Measurements from ENCODE around the gene LY86. TPM values are rescaled to one million over a fixed set of nuclear protein-coding genes. Genes with fewer than 3 reads are reported as not detected.

LY86 gene
- total RNA-seq, 4 donors from 2014 or later, result 1.2 to 2.8 TPM; not detected in 2

DNA sequence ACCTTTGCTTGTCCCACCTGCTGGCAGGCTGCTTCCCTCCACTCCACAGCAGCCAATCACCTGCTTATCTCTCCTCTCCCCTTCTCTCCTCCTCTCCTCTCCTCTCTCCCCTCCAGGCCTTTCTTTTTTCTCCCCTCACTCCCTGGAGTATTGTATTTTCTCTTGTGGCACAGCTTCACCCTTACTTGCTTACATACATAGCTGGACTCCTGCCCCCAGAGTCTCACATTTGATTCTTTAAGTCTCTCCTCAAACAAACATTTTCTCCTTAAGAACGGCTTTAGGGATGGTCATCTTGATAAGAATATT, 3.6 kb upstream of the LY86 start:
- WGBS, 2 donors, result 60 to 78% methylated on average over 1 of the region's 1 CpG
- Histone ChIP-seq H3K4me1 (peaks cover 15 to 30% of the 10 kb centered on the region in 2 donors), H3K4me3 (replicated peaks in 1 of 3) (no peak overlapping the region), H3K9me3 (no peaks in the 10 kb centered on the region), H3K27me3 (no peaks in the 10 kb centered on the region), H3K27ac (no peak overlapping the region), H3K36me3 (no peaks in the 10 kb centered on the region)
- intact Hi-C loops (cut with DNase I), result no loop called here
- no peak for TF ChIP-seq POLR2A (IDR thresholded peaks at IDR 0.05)
- TF ChIP-seq, protein P1, sequence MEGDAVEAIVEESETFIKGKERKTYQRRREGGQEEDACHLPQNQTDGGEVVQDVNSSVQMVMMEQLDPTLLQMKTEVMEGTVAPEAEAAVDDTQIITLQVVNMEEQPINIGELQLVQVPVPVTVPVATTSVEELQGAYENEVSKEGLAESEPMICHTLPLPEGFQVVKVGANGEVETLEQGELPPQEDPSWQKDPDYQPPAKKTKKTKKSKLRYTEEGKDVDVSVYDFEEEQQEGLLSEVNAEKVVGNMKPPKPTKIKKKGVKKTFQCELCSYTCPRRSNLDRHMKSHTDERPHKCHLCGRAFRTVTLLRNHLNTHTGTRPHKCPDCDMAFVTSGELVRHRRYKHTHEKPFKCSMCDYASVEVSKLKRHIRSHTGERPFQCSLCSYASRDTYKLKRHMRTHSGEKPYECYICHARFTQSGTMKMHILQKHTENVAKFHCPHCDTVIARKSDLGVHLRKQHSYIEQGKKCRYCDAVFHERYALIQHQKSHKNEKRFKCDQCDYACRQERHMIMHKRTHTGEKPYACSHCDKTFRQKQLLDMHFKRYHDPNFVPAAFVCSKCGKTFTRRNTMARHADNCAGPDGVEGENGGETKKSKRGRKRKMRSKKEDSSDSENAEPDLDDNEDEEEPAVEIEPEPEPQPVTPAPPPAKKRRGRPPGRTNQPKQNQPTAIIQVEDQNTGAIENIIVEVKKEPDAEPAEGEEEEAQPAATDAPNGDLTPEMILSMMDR (IDR thresholded peaks at IDR 0.05), result no peak
- DNase-seq, result no peak

DNA sequence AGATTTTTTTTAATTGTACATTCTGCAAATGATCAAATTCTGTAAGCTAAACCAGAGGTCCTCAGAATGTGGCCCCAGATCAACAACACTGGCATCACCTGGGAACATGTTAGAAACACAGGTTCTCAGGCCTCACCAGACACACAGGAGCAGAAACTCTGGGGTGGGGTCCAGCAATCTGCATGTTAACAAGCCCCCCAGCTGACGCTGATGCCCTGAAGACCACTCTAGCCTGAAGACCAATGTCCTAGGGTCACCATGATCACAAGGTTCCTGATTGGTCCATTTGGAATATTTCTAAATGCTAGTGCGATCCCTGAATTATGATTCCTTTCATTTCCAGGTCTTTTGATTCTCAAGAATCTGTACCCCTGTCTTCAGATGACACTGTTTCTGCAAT, 2.4 kb upstream of the LY86 start:
- WGBS, 2 donors, result 64 to 97% methylated on average over 2 of the region's 2 CpGs
- Histone ChIP-seq H3K9me3 (no peaks in the 10 kb centered on the region), H3K27ac (no peak overlapping the region), H3K36me3 (no peaks in the 10 kb centered on the region), H3K4me1 (peaks cover 15 to 25% of the 10 kb centered on the region in 2 donors), H3K27me3 (no peaks in the 10 kb centered on the region), H3K4me3 (replicated peaks in 1 of 3) (no peak overlapping the region)
- DNase-seq, result no peak
- intact Hi-C loops (cut with DNase I), result no loop called here
- no peak for TF ChIP-seq POLR2A (IDR thresholded peaks at IDR 0.05)
- TF ChIP-seq, protein P1 (IDR thresholded peaks at IDR 0.05), result no peak

DNA sequence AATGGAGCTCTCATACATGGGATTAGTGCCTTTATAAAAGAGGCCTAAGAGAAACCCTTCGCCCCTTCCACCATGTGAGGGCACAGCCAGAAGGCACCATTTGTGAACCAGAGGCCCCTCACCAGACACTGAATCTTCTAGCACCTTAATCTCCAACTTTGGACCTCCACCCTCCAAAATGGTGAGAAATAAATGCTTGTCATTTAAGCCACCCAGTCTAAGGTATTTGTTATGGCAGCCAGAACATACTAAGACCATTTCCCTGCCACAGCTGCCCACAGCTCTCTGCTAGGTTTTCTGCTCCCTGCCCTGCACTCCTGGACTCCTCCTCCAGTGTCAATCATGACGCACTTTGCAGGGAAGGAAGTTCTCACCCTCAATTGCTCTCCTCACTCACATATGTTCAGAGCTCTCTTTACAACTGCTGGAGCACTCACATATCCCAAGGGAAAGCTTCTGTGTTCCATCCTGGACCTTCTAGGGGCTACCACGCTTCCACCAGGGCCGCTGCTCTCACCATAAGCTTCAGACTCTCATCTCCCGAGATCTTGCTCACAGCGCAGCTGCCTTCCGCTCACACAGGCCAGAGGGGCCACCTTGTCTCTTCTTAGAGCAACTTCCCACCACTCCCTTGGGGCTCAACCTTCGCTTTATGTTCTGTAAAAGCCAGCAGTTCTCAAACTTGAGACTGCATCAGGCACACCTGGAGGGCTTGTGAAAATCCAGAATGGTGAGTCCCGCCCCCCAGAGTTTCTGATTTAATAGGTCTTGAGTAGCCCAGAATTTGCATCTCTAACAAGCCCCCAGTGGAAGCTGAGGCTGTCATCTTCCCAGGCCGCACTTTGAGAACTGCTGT, 1.6 kb upstream of the LY86 start:
- no peak overlapping the region for H3K4me3 ChIP-seq (replicated peaks in 1 of 3)
- 93 to 98% methylated on average over 10 of the region's 10 CpGs for WGBS, 2 donors
- no peak overlapping the region for H3K27ac ChIP-seq
- H3K36me3 ChIP-seq, result no peaks in the 10 kb centered on the region
- H3K27me3 ChIP-seq, result no peaks in the 10 kb centered on the region
- no peaks in the 10 kb centered on the region for H3K9me3 ChIP-seq
- TF ChIP-seq POLR2A (IDR thresholded peaks at IDR 0.05), result no peak
- TF ChIP-seq, protein P1 (IDR thresholded peaks at IDR 0.05), result no peak
- no peak for DNase-seq
- peaks cover 11 to 18% of the 10 kb centered on the region in 2 donors for H3K4me1 ChIP-seq
- intact Hi-C loops (cut with DNase I), result no loop called here

DNA sequence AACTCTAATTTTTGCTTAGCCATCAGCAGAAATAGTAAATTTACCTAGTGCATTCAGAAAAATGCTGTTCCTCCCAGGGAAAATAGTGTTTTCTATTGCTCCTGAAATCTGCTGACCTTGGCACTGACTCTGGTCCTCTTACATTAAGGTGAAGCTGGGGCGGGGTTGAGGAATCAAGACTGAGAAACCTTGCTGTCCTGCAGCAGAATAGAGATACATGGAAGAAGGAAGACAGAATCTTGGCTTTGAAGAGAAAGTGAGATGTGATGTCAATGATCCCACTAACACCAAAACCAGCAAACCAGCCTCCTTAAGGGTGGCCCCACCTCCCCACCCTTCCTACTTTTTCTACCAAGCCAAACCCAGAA, 840 bp upstream of the LY86 start:
- no peak overlapping the region for H3K27ac ChIP-seq
- WGBS, 2 donors, result 82 to 94% methylated on average over 1 of the region's 1 CpG
- TF ChIP-seq, protein P1 (IDR thresholded peaks at IDR 0.05), result no peak
- TF ChIP-seq POLR2A (IDR thresholded peaks at IDR 0.05), result no peak
- H3K9me3 ChIP-seq, result no peaks in the 10 kb centered on the region
- no peak overlapping the region for H3K4me3 ChIP-seq (replicated peaks in 1 of 3)
- H3K36me3 ChIP-seq, result no peaks in the 10 kb centered on the region
- H3K4me1 ChIP-seq, result peaks cover 3 to 14% of the 10 kb centered on the region in 2 donors
- no peak for DNase-seq
- H3K27me3 ChIP-seq, result no peaks in the 10 kb centered on the region
- intact Hi-C loops (cut with DNase I), result no loop called here

DNA sequence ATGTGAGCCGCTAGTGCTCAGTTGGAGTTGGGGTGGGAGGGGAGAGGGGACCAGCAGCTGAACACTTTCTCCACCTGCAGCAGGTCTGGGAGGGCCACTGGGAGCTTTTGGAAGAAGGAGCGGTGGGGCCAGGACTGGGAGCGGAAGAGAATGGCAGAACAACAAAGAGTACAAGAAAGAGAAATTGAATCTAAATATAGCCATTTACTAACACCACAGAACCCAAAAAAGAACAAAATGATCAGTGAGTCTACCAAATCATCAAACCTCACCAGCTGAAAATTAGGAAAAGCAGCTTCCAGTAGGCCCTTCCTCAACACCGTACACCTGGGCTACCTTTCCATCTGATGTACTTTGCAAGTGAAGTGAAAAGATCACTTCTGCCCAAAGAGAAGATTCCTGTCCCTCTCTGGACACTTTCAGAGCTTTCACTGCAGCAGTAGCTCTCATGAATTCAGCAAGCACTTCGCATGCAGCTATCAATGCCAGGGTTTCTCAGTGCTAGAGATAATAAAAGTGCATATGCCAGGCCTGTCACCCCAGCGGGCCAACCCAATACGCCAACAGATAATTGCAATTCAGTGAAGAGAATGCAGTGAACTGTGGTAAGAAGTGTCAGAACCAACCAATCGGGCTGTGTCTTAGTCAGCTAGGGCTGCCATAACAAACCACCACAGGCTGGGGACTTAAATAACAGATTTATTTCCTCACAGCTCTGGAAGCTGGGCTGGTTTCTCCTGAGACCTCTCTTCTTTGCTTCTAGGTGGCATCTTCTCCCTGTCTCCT, 597 bp downstream of the LY86 start:
- DNase-seq, result no peak
- intact Hi-C loops (cut with DNase I), result no loop called here
- H3K9me3 ChIP-seq, result no peaks in the 10 kb centered on the region
- no peaks in the 10 kb centered on the region for H3K27me3 ChIP-seq
- 75 to 90% methylated on average over 8 of the region's 8 CpGs for WGBS, 2 donors
- no peaks in the 10 kb centered on the region for H3K36me3 ChIP-seq
- no peak overlapping the region for H3K4me3 ChIP-seq (replicated peaks in 1 of 3)
- peaks cover 0 to 10% of the 10 kb centered on the region in 2 donors for H3K4me1 ChIP-seq
- TF ChIP-seq, protein P1 (IDR thresholded peaks at IDR 0.05), result no peak
- TF ChIP-seq POLR2A (IDR thresholded peaks at IDR 0.05), result no peak
- H3K27ac ChIP-seq, result no peak overlapping the region

Data from thyroid gland (tissue), 4 donors.